HUES6 (cell line): Measurements from ENCODE around the gene HCN3.
"Not testable (repeated sequence)": the region's sequence is repeated elsewhere in the genome, so short reads cannot be mapped to it uniquely, and the experiment has no call there.

Experiments
- H3K27ac ChIP-seq: 2 replicates; pipeline ENCODE4 v1.7.0; 2013; ENCODE audit warnings: low read depth, mild to moderate bottlenecking, low read length, inconsistent platforms
- H3K27me3 ChIP-seq: 2 replicates; pipeline ENCODE4 v1.6.1; 2013; ENCODE audit warnings: low read length; ENCODE audit not compliant: control insufficient read depth, insufficient read depth
- H3K36me3 ChIP-seq: 2 replicates; pipeline ENCODE4 v1.6.1; 2013; ENCODE audit warnings: low read length; ENCODE audit not compliant: control insufficient read depth, insufficient read depth
- H3K4me1 ChIP-seq: 2 replicates; pipeline ENCODE4 v1.6.1; 2013; ENCODE audit warnings: low read length; ENCODE audit not compliant: control insufficient read depth, insufficient read depth
- H3K4me3 ChIP-seq: 2 replicates; pipeline ENCODE4 v1.5.1; 2013; ENCODE audit warnings: low read depth, low read length
- H3K9ac ChIP-seq: one replicate; pipeline ENCODE4 v1.6.1; 2013; ENCODE audit warnings: mild to moderate bottlenecking, low read length
- H3K9me3 ChIP-seq: 2 replicates; pipeline ENCODE4 v1.6.1; 2013; ENCODE audit warnings: low read depth, low read length; ENCODE audit not compliant: control insufficient read depth, insufficient read depth

The HCN3 gene

DNA sequence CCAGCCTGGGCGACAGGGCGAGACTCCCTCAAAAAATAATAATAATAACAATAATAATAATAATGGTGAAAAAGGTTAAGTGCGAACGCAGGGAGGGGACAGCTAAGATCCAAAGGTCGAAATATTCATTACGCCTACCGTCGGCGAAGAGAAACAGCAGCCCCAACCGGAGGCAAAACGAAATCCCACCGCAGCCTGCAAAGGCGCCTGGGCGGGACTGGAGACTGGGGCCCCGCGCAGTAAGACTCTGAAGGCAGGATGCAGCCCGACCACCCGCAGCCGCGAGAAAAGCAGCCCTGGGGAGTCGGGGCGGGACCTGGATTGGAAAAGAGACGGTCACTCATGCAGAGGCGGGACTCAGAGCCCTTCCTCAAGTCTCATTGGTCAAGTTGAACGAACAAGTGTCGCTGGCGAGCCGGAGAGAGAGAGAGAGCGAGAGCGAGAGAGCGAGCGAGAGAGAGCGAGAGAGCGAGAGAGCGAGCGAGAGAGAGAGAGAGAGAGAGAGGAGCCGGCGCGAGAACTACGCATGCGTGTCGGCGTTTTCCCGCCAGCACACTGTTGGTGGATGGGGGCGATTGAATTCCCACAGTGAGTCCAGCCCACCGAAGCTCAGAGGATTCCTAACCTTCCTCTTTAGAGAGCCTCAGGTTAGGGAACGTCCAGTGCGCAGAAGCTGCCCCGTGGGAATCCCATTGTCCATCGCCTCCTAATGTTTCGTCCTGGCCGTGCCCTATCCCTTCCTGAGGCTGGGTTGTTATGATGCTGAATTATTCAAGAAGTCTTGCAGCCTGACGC is 32.7 kb upstream of the HCN3 start:
- Histone ChIP-seq H3K9me3 (no peaks in the 10 kb centered on the region), H3K4me1 (peaks cover 8% of the 10 kb centered on the region; the same call in 1 of the 2 replicates), H3K36me3 (peaks cover 15% of the 10 kb centered on the region), H3K4me3 (peak overlapping the region; percentile 64), H3K27ac (no peak overlapping the region), H3K27me3 (peaks cover 12% of the 10 kb centered on the region; the same call in 1 of the 2 replicates), H3K9ac (peak overlapping the region; percentile 75)

DNA sequence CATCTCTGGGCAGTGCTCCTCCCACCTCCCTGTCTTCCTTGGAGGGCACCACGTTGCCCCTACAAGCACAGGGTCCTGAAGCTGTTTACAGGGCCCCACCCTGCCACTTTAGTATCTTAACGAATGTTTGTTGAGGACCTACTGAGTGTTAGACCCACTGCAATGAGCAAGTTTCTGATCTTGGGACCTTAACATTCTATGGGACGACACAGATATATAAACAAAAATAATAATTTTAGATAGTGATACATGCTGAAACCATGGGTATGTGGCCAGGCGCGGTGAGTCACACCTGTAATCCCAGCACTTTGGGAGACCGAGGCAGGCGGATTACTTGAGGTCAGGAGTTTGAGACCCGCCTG is 32.1 kb upstream of the HCN3 start:
- no peak overlapping the region for H3K27ac ChIP-seq
- peaks cover 15% of the 10 kb centered on the region for H3K36me3 ChIP-seq
- H3K9ac ChIP-seq, result peak overlapping the region; percentile 75
- peaks cover 12% of the 10 kb centered on the region; the same call in 1 of the 2 replicates for H3K27me3 ChIP-seq
- H3K9me3 ChIP-seq, result no peaks in the 10 kb centered on the region
- peak overlapping the region; percentile 64 for H3K4me3 ChIP-seq
- peaks cover 11% of the 10 kb centered on the region; the same call in 1 of the 2 replicates for H3K4me1 ChIP-seq

DNA sequence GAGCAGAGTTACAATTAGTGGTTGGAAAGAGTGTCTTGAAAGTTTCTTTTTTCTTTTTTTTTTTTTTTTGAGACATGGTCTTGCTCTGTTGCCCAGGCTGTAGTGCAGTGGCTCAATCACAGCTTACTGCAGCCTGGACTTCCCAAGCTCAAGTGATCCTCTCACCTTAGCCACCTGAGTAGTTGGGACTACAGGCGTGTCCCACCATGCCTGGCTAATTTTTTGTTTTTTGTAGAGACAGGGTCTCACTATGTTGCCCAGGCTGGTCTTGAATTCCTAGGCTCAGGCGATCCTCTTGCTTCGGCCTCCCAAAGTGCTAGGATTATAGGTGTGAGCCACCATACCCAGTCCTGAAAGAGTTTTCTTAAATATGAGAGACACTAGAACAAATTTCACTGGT is 30.5 kb upstream of the HCN3 start:
- H3K9ac ChIP-seq, result not testable (repeated sequence)

DNA sequence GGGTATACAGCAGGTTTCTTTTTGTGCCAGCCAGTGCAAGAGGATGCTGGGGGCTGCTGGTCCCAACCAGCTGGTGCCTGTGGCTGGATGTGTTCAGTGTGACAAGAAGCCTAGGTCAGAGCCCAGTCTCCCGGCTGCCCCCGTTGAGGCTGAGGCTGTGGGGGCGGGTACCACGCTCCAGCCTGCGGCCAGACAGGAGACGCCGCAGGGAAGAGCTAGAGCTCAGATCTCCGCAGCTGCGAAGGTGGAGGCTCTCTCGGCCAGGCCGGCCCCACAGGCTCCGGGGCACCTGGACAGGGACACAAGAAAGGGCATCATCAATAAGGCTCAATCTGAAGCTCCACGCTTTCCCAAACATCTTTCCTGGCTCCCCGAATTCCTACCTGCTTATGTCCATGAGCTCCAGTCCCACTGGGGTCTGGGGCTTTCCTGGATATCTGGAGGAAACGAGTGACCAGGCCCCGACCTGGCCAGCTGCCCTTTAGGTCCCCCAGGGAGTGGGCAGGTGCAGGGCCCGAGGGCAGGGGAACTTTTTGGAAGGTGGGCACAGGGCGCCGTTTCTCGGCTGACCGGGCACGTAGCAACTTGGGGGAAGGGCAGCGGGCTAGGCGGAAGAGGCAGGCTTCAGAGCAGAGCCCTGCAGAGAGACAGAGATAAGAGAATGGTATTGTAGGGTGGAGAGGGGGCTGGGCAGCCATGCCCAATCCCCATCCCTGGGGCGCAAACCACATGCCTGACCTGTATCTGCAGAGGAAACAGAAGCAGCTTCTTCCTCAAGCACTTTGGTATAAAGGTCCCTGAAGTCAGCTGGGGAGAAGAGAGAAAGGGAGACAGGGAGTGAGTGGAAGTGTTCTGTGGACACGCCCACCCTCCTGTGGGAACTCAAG is 29.4 kb upstream of the HCN3 start:
- H3K27ac ChIP-seq, result no peak overlapping the region
- peaks cover 12% of the 10 kb centered on the region; the same call in 1 of the 2 replicates for H3K27me3 ChIP-seq
- no peak overlapping the region for H3K9ac ChIP-seq
- H3K4me3 ChIP-seq, result no peak overlapping the region
- peaks cover 15% of the 10 kb centered on the region; the same call in 1 of the 2 replicates for H3K4me1 ChIP-seq
- no peaks in the 10 kb centered on the region for H3K9me3 ChIP-seq
- peaks cover 15% of the 10 kb centered on the region for H3K36me3 ChIP-seq

More for the DNA sequence above, 30.5 kb upstream of the HCN3 start:
- Histone ChIP-seq H3K27me3 (peaks cover 12% of the 10 kb centered on the region; the same call in 1 of the 2 replicates), H3K36me3 (peaks cover 15% of the 10 kb centered on the region), H3K4me1 (peaks cover 15% of the 10 kb centered on the region; the same call in 1 of the 2 replicates)
- H3K27ac ChIP-seq, H3K9me3 ChIP-seq, H3K4me3 ChIP-seq: not testable (repeated sequence)

DNA sequence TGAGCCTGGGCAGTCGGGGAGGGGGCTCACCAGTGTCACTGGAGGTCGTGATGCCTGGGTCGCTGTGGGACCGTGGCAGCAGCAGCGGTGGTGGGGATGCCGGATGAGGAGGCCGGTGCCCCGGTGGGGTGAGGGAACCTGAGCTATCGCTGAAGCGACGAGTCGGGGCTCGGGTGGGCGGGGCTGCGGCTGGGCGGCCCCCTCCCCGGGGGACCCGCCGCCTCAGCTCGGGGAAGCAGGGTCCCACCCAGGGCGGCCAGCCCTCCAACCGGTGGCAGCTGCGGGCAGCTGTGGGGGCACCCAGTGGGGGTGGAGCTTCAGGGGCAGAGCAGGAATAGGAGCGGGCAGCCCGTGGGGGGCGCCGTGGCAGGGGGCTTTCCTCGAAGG is 27.0 kb upstream of the HCN3 start:
- Histone ChIP-seq H3K27ac (no peak overlapping the region), H3K9ac (peak overlapping the region; percentile 56), H3K27me3 (peaks cover 12% of the 10 kb centered on the region; the same call in 1 of the 2 replicates), H3K36me3 (peaks cover 15% of the 10 kb centered on the region), H3K9me3 (no peaks in the 10 kb centered on the region), H3K4me1 (peaks cover 21% of the 10 kb centered on the region), H3K4me3 (peak overlapping the region; percentile 64)

DNA sequence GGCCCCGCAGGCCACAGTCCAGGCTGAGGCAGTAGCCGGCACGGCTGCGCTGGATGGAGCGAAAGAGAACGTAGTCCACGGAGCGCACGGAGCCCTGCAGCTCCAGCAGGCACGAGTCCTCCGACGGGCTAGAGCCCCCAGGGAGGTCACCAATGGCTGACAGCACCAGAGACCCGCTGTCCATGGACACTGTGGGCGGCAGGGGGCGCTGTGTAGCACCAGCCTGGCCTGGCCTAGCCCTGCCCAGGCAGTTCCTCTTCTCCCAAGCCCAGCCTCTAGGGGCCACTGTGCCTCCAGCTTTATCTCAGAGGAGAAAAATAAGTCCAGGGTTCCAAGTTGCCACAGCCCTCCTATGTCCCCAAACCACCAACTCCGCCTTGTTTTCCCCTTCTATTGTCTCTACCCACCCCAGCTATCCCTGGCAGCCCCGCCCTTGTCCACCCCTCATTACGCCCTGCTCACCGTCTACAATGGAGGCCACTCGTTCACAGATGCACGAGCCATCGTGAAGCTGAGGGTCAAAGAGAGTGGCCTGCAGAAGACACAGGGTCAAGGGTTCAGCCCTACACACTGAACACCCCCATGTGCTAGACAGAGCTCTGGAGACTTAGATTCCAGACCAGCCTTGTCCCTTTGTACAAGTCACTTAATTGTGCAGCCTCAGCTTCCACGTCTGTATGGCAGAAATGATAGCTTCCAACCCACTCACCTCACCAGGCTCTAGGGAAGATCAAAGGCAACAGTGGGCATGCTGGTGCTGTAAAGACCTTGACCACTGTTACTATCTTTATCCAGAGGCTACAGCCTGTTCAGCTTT is 26.4 kb upstream of the HCN3 start:
- Histone ChIP-seq H3K9ac (peak overlapping the region; percentile 52), H3K36me3 (peaks cover 15% of the 10 kb centered on the region), H3K27me3 (peaks cover 8% of the 10 kb centered on the region; the same call in 1 of the 2 replicates), H3K4me3 (peak overlapping the region; percentile 64), H3K27ac (no peak overlapping the region), H3K9me3 (no peaks in the 10 kb centered on the region), H3K4me1 (peaks cover 23% of the 10 kb centered on the region)

DNA sequence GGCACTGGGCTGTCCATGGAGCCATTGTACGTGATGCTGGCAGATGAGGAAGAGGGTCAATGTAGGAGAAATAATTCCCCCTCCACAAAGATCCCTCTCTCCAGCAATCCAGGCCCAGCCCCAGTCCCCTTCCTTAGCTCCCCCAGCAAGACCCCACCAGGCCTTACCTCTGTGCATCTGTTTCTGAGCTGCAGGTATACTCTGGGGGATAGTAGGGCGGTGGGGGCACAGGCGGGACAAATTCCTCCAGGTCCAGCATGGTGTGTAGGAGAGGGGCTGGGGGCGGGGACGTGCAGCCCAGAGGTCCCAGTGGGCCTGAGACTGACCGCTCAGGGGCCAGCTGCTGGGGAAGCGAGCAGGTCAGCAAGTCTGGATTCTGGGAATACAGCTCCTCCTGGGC is 25.7 kb upstream of the HCN3 start:
- no peaks in the 10 kb centered on the region for H3K9me3 ChIP-seq
- peaks cover 17% of the 10 kb centered on the region for H3K36me3 ChIP-seq
- H3K9ac ChIP-seq, result no peak overlapping the region
- no peak overlapping the region for H3K4me3 ChIP-seq
- H3K27ac ChIP-seq, result no peak overlapping the region
- H3K27me3 ChIP-seq, result peaks cover under 1% of the 10 kb centered on the region; the same call in 1 of the 2 replicates
- H3K4me1 ChIP-seq, result peaks cover 26% of the 10 kb centered on the region

DNA sequence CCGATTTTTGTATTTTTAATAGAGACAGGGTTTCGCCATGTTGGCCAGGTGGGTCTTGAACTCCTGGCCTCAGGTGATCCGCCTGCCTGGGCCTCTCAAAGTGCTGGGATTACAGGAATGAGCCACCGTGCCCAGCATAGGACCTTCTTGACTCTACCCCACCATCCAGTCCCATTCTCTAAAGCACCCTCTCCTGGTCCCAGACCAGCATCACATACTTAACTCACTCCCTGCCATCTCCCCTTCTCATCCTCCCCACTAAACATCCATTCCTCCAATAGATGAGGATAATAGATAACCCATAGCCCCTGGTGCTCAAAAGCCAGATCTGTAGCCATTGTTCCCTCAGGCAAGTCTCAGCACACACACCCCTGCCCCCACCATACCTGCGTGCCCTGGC is 24.1 kb upstream of the HCN3 start:
- no peak overlapping the region for H3K27ac ChIP-seq
- H3K9ac ChIP-seq, result no peak overlapping the region
- no peaks in the 10 kb centered on the region for H3K9me3 ChIP-seq
- H3K27me3 ChIP-seq, result no peaks in the 10 kb centered on the region
- H3K4me3 ChIP-seq, result peak overlapping the region; percentile 84; the same call in 1 of the 2 replicates
- H3K36me3 ChIP-seq, result peaks cover 16% of the 10 kb centered on the region
- peaks cover 26% of the 10 kb centered on the region for H3K4me1 ChIP-seq

DNA sequence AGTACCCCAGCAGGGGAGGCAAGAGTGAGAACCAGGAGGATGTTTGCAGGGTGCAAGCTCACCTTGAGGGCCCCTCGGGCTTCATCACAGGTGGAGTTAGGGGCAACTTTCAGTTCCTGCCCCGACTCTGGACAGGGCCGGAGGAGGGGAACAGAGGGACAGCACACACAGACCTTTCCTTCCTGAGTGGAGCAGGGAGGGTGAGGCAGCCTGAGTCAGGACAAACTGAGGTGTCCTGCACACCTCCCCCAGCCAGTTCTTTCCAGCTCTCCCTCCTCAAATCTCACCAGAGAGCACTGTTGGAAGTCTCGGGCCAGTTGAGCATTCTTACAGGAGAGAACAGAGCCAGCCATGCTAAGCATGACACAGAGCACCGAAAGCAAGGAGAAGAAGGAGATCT is 23.5 kb upstream of the HCN3 start:
- Histone ChIP-seq H3K27me3 (no peaks in the 10 kb centered on the region), H3K36me3 (peaks cover 16% of the 10 kb centered on the region)

DNA sequence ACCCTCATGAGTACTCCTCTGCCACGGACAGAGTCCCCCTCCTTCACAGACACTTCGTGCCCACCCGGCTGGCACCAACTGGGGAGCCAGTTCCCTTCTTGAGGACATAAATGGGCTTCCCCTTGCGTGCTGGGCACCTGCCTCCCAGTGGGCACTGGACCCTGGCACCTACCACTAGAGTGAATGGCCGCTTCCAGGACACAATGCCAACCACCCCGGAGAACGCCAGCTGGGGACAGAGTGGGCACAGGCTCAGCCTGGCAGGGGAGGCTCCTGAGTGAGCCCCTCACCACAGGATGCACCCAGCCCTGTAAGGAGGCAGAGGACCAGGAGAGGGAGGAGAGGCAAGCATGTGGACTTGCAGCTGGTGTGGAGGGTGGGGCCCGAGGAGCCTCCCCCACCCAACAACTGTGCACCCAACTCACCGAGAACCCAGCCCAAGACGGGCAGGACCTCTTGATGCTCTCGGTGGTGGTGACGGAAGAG is 23.0 kb upstream of the HCN3 start:
- Histone ChIP-seq H3K27me3 (no peaks in the 10 kb centered on the region), H3K4me3 (peak overlapping the region; percentile 84), H3K36me3 (peaks cover 16% of the 10 kb centered on the region), H3K9me3 (no peaks in the 10 kb centered on the region), H3K4me1 (peaks cover 26% of the 10 kb centered on the region), H3K27ac (no peak overlapping the region), H3K9ac (peak overlapping the region; percentile 29)

More for the DNA sequence above, 23.5 kb upstream of the HCN3 start:
- H3K9me3 ChIP-seq, result no peaks in the 10 kb centered on the region
- peaks cover 26% of the 10 kb centered on the region for H3K4me1 ChIP-seq
- H3K9ac ChIP-seq, result peak overlapping the region; percentile 29
- H3K4me3 ChIP-seq, result peak overlapping the region; percentile 84
- no peak overlapping the region for H3K27ac ChIP-seq
